Skeletal muscle satellite cell (primary cell): ENCODE results near the gene DNAH9.

Experiments used
- H3K27me3 ChIP-seq: 2 replicates; pipeline ENCODE4 v1.7.0; 2013; ENCODE audit warnings: low read length; ENCODE audit not compliant: control insufficient read depth, insufficient read depth
- H3K36me3 ChIP-seq: 2 replicates; pipeline ENCODE4 v1.7.0; 2013; ENCODE audit warnings: mild to moderate bottlenecking, control low read depth, low read length; ENCODE audit not compliant: insufficient read depth
- H3K4me1 ChIP-seq: 2 replicates; pipeline ENCODE4 v1.7.0; 2013; ENCODE audit warnings: low read length; ENCODE audit not compliant: control insufficient read depth, insufficient read depth
- H3K4me2 ChIP-seq: 2 replicates; pipeline ENCODE4 v1.7.0; 2013; ENCODE audit warnings: mild to moderate bottlenecking, low read length
- H3K4me3 ChIP-seq: 2 replicates; pipeline ENCODE4 v1.7.0; 2013; ENCODE audit warnings: low read length
- H3K9ac ChIP-seq: 2 replicates; pipeline ENCODE4 v1.7.0; 2013; ENCODE audit warnings: mild to moderate bottlenecking, low read depth, low read length, moderate library complexity
- H3K9me3 ChIP-seq: replicated peaks from 2 replicates; pipeline ENCODE4 v1.7.0; 2013; ENCODE audit warnings: mild to moderate bottlenecking, control low read depth, low read length

The DNAH9 gene

GRCh38 chr17:11720816-11721215 is 122.5 kb downstream of the DNAH9 start:
- Histone ChIP-seq H3K9ac (no peak overlapping the region), H3K27me3 (no peaks in the 10 kb centered on the region), H3K36me3 (no peaks in the 10 kb centered on the region), H3K4me1 (no peaks in the 10 kb centered on the region), H3K9me3 (peaks cover 5% of the 10 kb centered on the region), H3K4me3 (no peak overlapping the region), H3K4me2 (no peak overlapping the region)

- Histone ChIP-seq H3K4me3 (no peak overlapping the region), H3K4me1 (no peaks in the 10 kb centered on the region), H3K9ac (no peak overlapping the region), H3K36me3 (no peaks in the 10 kb centered on the region), H3K27me3 (no peaks in the 10 kb centered on the region), H3K4me2 (no peak overlapping the region), H3K9me3 (peaks cover 18% of the 10 kb centered on the region)
Observed at GRCh38 chr17:11730747-11731146, 132.5 kb downstream of the DNAH9 start.

- no peaks in the 10 kb centered on the region for H3K4me1 ChIP-seq
- H3K4me3 ChIP-seq = no peak overlapping the region
- no peaks in the 10 kb centered on the region for H3K36me3 ChIP-seq
- H3K9me3 ChIP-seq = peaks cover 6% of the 10 kb centered on the region
- no peaks in the 10 kb centered on the region for H3K27me3 ChIP-seq
- no peak overlapping the region for H3K9ac ChIP-seq
- no peak overlapping the region for H3K4me2 ChIP-seq
Observed at GRCh38 chr17:11736613-11737312, 138.5 kb downstream of the DNAH9 start.

GRCh38 chr17:11737313-11737679 is 139.0 kb downstream of the DNAH9 start:
- no peaks in the 10 kb centered on the region for H3K27me3 ChIP-seq
- H3K9ac ChIP-seq = no peak overlapping the region
- H3K4me2 ChIP-seq = no peak overlapping the region
- no peaks in the 10 kb centered on the region for H3K4me1 ChIP-seq
- no peaks in the 10 kb centered on the region for H3K36me3 ChIP-seq
- H3K4me3 ChIP-seq = no peak overlapping the region
- H3K9me3 ChIP-seq = peaks cover 6% of the 10 kb centered on the region

GRCh38 chr17:11738151-11738550 is 139.9 kb downstream of the DNAH9 start:
- no peak overlapping the region for H3K4me3 ChIP-seq
- H3K4me2 ChIP-seq = no peak overlapping the region
- H3K9ac ChIP-seq = no peak overlapping the region
- H3K36me3 ChIP-seq = no peaks in the 10 kb centered on the region
- H3K4me1 ChIP-seq = no peaks in the 10 kb centered on the region
- peaks cover 6% of the 10 kb centered on the region for H3K9me3 ChIP-seq
- H3K27me3 ChIP-seq = no peaks in the 10 kb centered on the region

- no peak overlapping the region for H3K4me2 ChIP-seq
- no peaks in the 10 kb centered on the region for H3K36me3 ChIP-seq
- no peak overlapping the region for H3K9ac ChIP-seq
- no peak overlapping the region for H3K4me3 ChIP-seq
- H3K9me3 ChIP-seq = peaks cover 10% of the 10 kb centered on the region
- H3K4me1 ChIP-seq = no peaks in the 10 kb centered on the region
- no peaks in the 10 kb centered on the region for H3K27me3 ChIP-seq
Observed at GRCh38 chr17:11739351-11739750, 141.1 kb downstream of the DNAH9 start.

- H3K4me3 ChIP-seq = no peak overlapping the region
- no peak overlapping the region for H3K4me2 ChIP-seq
- peaks cover 12% of the 10 kb centered on the region for H3K9me3 ChIP-seq
- H3K4me1 ChIP-seq = no peaks in the 10 kb centered on the region
- no peaks in the 10 kb centered on the region for H3K36me3 ChIP-seq
- no peak overlapping the region for H3K9ac ChIP-seq
- H3K27me3 ChIP-seq = no peaks in the 10 kb centered on the region
Observed at GRCh38 chr17:11739848-11740247, 141.6 kb downstream of the DNAH9 start.

- Histone ChIP-seq H3K9me3 (peaks cover 17% of the 10 kb centered on the region), H3K4me2 (no peak overlapping the region), H3K9ac (no peak overlapping the region), H3K36me3 (no peaks in the 10 kb centered on the region), H3K27me3 (no peaks in the 10 kb centered on the region), H3K4me1 (no peaks in the 10 kb centered on the region), H3K4me3 (no peak overlapping the region)
Observed at GRCh38 chr17:11742886-11743285, 144.6 kb downstream of the DNAH9 start.

GRCh38 chr17:11744696-11745095 is 146.4 kb downstream of the DNAH9 start:
- Histone ChIP-seq H3K4me3 (no peak overlapping the region), H3K9ac (no peak overlapping the region), H3K27me3 (no peaks in the 10 kb centered on the region), H3K9me3 (peaks cover 17% of the 10 kb centered on the region), H3K4me1 (no peaks in the 10 kb centered on the region), H3K36me3 (no peaks in the 10 kb centered on the region), H3K4me2 (no peak overlapping the region)

- Histone ChIP-seq H3K4me1 (no peaks in the 10 kb centered on the region), H3K9me3 (peaks cover 17% of the 10 kb centered on the region), H3K9ac (no peak overlapping the region), H3K4me3 (no peak overlapping the region), H3K36me3 (no peaks in the 10 kb centered on the region), H3K27me3 (no peaks in the 10 kb centered on the region), H3K4me2 (no peak overlapping the region)
Observed at GRCh38 chr17:11747441-11747840, 149.2 kb downstream of the DNAH9 start.

GRCh38 chr17:11757815-11758214 is 159.5 kb downstream of the DNAH9 start:
- no peaks in the 10 kb centered on the region for H3K4me1 ChIP-seq
- no peak overlapping the region for H3K9ac ChIP-seq
- H3K36me3 ChIP-seq = no peaks in the 10 kb centered on the region
- H3K9me3 ChIP-seq = no peaks in the 10 kb centered on the region
- no peak overlapping the region for H3K4me3 ChIP-seq
- no peak overlapping the region for H3K4me2 ChIP-seq
- no peaks in the 10 kb centered on the region for H3K27me3 ChIP-seq

GRCh38 chr17:11768106-11768505 is 169.8 kb downstream of the DNAH9 start:
- Histone ChIP-seq H3K4me3 (no peak overlapping the region), H3K9ac (no peak overlapping the region), H3K9me3 (peaks cover 12% of the 10 kb centered on the region), H3K4me1 (no peaks in the 10 kb centered on the region), H3K27me3 (no peaks in the 10 kb centered on the region), H3K36me3 (no peaks in the 10 kb centered on the region), H3K4me2 (no peak overlapping the region)
